IMR-90 (cell line): ENCODE measurements around the gene ATPAF1. TPM values are rescaled to one million over a fixed set of nuclear protein-coding genes. Genes with fewer than 3 reads are reported as not detected.

Experiments
- ATAC-seq: fragments of 200-7000 bp; cut with Tn5 transposase; 2 replicates; pipeline ENCODE4 v1.9.1; 2020; ENCODE audit warnings: low read depth, mild to moderate bottlenecking, moderate library complexity
- BruUV-seq: library from RNA; stranded (reverse); fragments of 400-500 nt; replicated peaks from 2 replicates; lab custom pipeline; 2021; lab: Mats Ljungman, UMichigan
- CTCF ChIA-PET: fragments of 300-600 bp; formaldehyde crosslinking; extraction: SDS; loops from one replicate; lab custom pipeline; 2021; ENCODE audit warnings: antibody characterized with exemption; lab: Yijun Ruan, JAX
- POLR2A ChIA-PET: fragments of 300-600 bp; sonication (Branson Sonifier 250); formaldehyde crosslinking; loops from one replicate; lab custom pipeline; 2022; ENCODE audit warnings: antibody characterized with exemption; ENCODE audit not compliant: unreplicated experiment; lab: Charles Lee
- DNase-seq: peaks from one replicate; pipeline ENCODE4 v3.0.0; 2013
- H2AFZ ChIP-seq: replicated peaks from 2 replicates; pipeline ENCODE3; 2013; ENCODE audit warnings: low read length, mild to moderate bottlenecking; ENCODE audit not compliant: poor library complexity
- H2AK5ac ChIP-seq: 2 replicates; pipeline ENCODE4 v1.6.1; 2013; ENCODE audit warnings: low read depth, low read length, inconsistent platforms
- H2AK9ac ChIP-seq: replicated peaks from 2 replicates; pipeline ENCODE3; 2013; ENCODE audit warnings: mild to moderate bottlenecking, low read depth, low read length, moderate library complexity; ENCODE audit not compliant: poor library complexity
- H2BK120ac ChIP-seq: 2 replicates; pipeline ENCODE4 v1.6.1; 2013; ENCODE audit warnings: low read depth, low read length, inconsistent platforms
- H2BK15ac ChIP-seq: 3 replicates; pipeline ENCODE4 v1.6.1; 2013; ENCODE audit warnings: low read depth, low read length, inconsistent platforms
- H2BK20ac ChIP-seq: 2 replicates; pipeline ENCODE4 v1.6.1; 2013; ENCODE audit warnings: low read depth, mild to moderate bottlenecking, inconsistent platforms, low read length, moderate library complexity
- H2BK5ac ChIP-seq: 2 replicates; pipeline ENCODE4 v1.6.1; 2013; ENCODE audit warnings: mild to moderate bottlenecking, low read depth, low read length, inconsistent platforms; ENCODE audit not compliant: poor library complexity, severe bottlenecking
- H3K14ac ChIP-seq: replicated peaks from 2 replicates; pipeline ENCODE4 v1.6.1; 2013; ENCODE audit warnings: low read depth, low read length, inconsistent platforms
- H3K18ac ChIP-seq: 2 replicates; pipeline ENCODE4 v1.6.1; 2013; ENCODE audit warnings: low read depth, low read length, control low read depth
- H3K23ac ChIP-seq: 2 replicates; pipeline ENCODE4 v1.6.1; 2013; ENCODE audit warnings: low read depth, low read length, inconsistent platforms
- H3K27ac ChIP-seq: 2 replicates; pipeline ENCODE4 v1.5.1; 2013; ENCODE audit warnings: mild to moderate bottlenecking, control low read depth, low read length; ENCODE audit not compliant: insufficient read depth
- H3K27me3 ChIP-seq: 2 replicates; pipeline ENCODE4 v1.6.1; 2013; ENCODE audit warnings: low read length; ENCODE audit not compliant: control insufficient read depth, insufficient read depth
- H3K36me3 ChIP-seq: 2 replicates; pipeline ENCODE4 v1.6.1; 2013; ENCODE audit warnings: low read length, mixed read lengths; ENCODE audit not compliant: control insufficient read depth, insufficient read depth
- H3K4ac ChIP-seq: 2 replicates; pipeline ENCODE4 v1.6.1; 2013; ENCODE audit warnings: low read depth, low read length, inconsistent platforms
- H3K4me1 ChIP-seq: 2 replicates; pipeline ENCODE4 v1.6.1; 2013; ENCODE audit warnings: low read length, mixed read lengths; ENCODE audit not compliant: control insufficient read depth, insufficient read depth
- H3K4me2 ChIP-seq: 2 replicates; pipeline ENCODE4 v1.6.1; 2013; ENCODE audit warnings: low read depth, mild to moderate bottlenecking, control low read depth, low read length, moderate library complexity
- H3K4me3 ChIP-seq: 2 replicates; pipeline ENCODE4 v1.5.1; 2013; ENCODE audit warnings: low read depth, mild to moderate bottlenecking, control low read depth, low read length, moderate library complexity; ENCODE audit not compliant: insufficient read depth
- H3K56ac ChIP-seq: 2 replicates; pipeline ENCODE4 v1.6.1; 2013; ENCODE audit warnings: low read length, inconsistent platforms; ENCODE audit not compliant: insufficient read depth; ENCODE audit errors: extremely low read depth
- H3K79me1 ChIP-seq, 2 experiments: 2 replicates each; pipeline ENCODE4 v1.6.1; 2013; ENCODE audit warnings: low read length in 2 of 2, inconsistent platforms in 1 of 2, low read depth in 1 of 2
- H3K9ac ChIP-seq: 2 replicates; pipeline ENCODE4 v1.6.1; 2013; ENCODE audit warnings: low read depth, low read length, control low read depth
- H3K9me1 ChIP-seq: 2 replicates; pipeline ENCODE4 v1.6.1; 2013; ENCODE audit warnings: low read length, inconsistent platforms; ENCODE audit not compliant: insufficient read depth
- H3K9me3 ChIP-seq: 2 replicates; pipeline ENCODE4 v1.6.1; 2013; ENCODE audit warnings: low read length; ENCODE audit not compliant: control insufficient read depth, insufficient read depth
- H4K20me1 ChIP-seq: 2 replicates; pipeline ENCODE4 v1.6.1; 2013; ENCODE audit warnings: low read length, inconsistent platforms; ENCODE audit not compliant: insufficient read depth
- H4K5ac ChIP-seq: 2 replicates; pipeline ENCODE4 v1.6.1; 2013; ENCODE audit warnings: mild to moderate bottlenecking, low read depth, low read length, control low read depth
- H4K8ac ChIP-seq, 2 experiments: 2 replicates each; pipeline ENCODE4 v1.6.1; 2013; ENCODE audit warnings: low read depth in 2 of 2, low read length in 2 of 2, control low read depth in 1 of 2, inconsistent platforms in 1 of 2
- H4K91ac ChIP-seq: 2 replicates; pipeline ENCODE4 v1.6.1; 2013; ENCODE audit warnings: low read depth, low read length, inconsistent platforms; ENCODE audit not compliant: insufficient read depth
- BHLHE40 ChIP-seq: fragments of 150-350 bp; IDR thresholded peaks from 2 replicates; pipeline ENCODE4 v1.6.1; 2016; ENCODE audit warnings: mild to moderate bottlenecking, low read depth, low read length
- CEBPB ChIP-seq: IDR thresholded peaks from 2 replicates; pipeline ENCODE4 v1.6.1; 2012; ENCODE audit warnings: low read depth, low read length, improper control_type of control experiment
- CHD1 ChIP-seq: IDR thresholded peaks from 2 replicates; pipeline ENCODE4 v1.6.1; 2012; ENCODE audit warnings: low read depth, low read length, improper control_type of control experiment
- ELK1 ChIP-seq: fragments of 150-350 bp; IDR thresholded peaks from 2 replicates; pipeline ENCODE4 v1.6.1; 2016; ENCODE audit warnings: low read depth, mild to moderate bottlenecking, low read length, moderate library complexity, borderline replicate concordance
- FOS ChIP-seq: fragments of 150-350 bp; IDR thresholded peaks from 2 replicates; pipeline ENCODE4 v1.6.1; 2016; ENCODE audit warnings: low read depth, low read length
- MAFK ChIP-seq: IDR thresholded peaks from 2 replicates; pipeline ENCODE4 v1.6.1; 2012; ENCODE audit warnings: low read depth, low read length, improper control_type of control experiment
- MAZ ChIP-seq: IDR thresholded peaks from 2 replicates; pipeline ENCODE4 v1.6.1; 2012; ENCODE audit warnings: low read depth, mild to moderate bottlenecking, low read length, improper control_type of control experiment, moderate library complexity, borderline replicate concordance
- MXI1 ChIP-seq: IDR thresholded peaks from 2 replicates; pipeline ENCODE4 v1.6.1; 2012; ENCODE audit warnings: low read depth, mild to moderate bottlenecking, low read length, moderate library complexity, borderline replicate concordance
- NFE2L2 ChIP-seq: fragments of 150-350 bp; IDR thresholded peaks from 2 replicates; pipeline ENCODE4 v1.6.1; 2016; ENCODE audit warnings: low read depth, mild to moderate bottlenecking, low read length
- POLR2A ChIP-seq: IDR thresholded peaks from 2 replicates; pipeline ENCODE4 v1.6.1; 2012; ENCODE audit warnings: mild to moderate bottlenecking, low read depth, low read length
- RAD21 ChIP-seq: IDR thresholded peaks from 2 replicates; pipeline ENCODE4 v1.6.1; 2012; ENCODE audit warnings: low read length, improper control_type of control experiment
- RCOR1 ChIP-seq: IDR thresholded peaks from 2 replicates; pipeline ENCODE4 v1.6.1; 2012; ENCODE audit warnings: mild to moderate bottlenecking, low read length, improper control_type of control experiment; ENCODE audit not compliant: insufficient replicate concordance
- RFX5 ChIP-seq: IDR thresholded peaks from 2 replicates; pipeline ENCODE4 v1.8.0; 2012; ENCODE audit warnings: low read depth, mild to moderate bottlenecking, low read length, moderate library complexity
- SMC3 ChIP-seq: fragments of 150-350 bp; IDR thresholded peaks from 2 replicates; pipeline ENCODE4 v1.6.1; 2016; ENCODE audit warnings: low read depth, mild to moderate bottlenecking, antibody characterized with exemption, low read length, moderate library complexity
- USF2 ChIP-seq: fragments of 150-350 bp; IDR thresholded peaks from 2 replicates; pipeline ENCODE4 v1.6.1; 2017; ENCODE audit warnings: mild to moderate bottlenecking, antibody characterized with exemption, low read length, low read depth
- WGBS, 2 experiments: methylation state at CpG; one replicate each; pipeline versions ENCODE4 v1.1.5 to v1.1.7; 2013; ENCODE audit warnings: missing lambda C conversion rate in 2 of 2; ENCODE audit not compliant: insufficient read length in 1 of 2; ENCODE audit errors: extremely low coverage in 2 of 2; 5-methylcytosine and 5-hydroxymethylcytosine counted together
- dilution Hi-C: fragments of 300-500 bp; cut with HindIII; formaldehyde crosslinking; loops from one replicate; pipeline ENCODE4 v1.14.3; 2018; ENCODE audit warnings: low sequenced_read_pairs; ENCODE audit not compliant: unreplicated experiment
- in situ Hi-C: fragments of 300-500 bp; cut with MboI; formaldehyde crosslinking; loops from 3 replicates; pipeline ENCODE4 v1.14.3; 2019; ENCODE audit warnings: low sequenced_read_pairs, inconsistent platforms, mixed read lengths
- intact Hi-C: fragments of 100-400 bp; cut with micrococcal nuclease; formaldehyde crosslinking; loops from 2 replicates; pipeline ENCODE4 v1.10.0; 2022
- polyA plus RNA-seq, 3 experiments: library from polyadenylated mRNA; depleted of rRNA; stranded (reverse); fragments of >200 nt; gene quantifications; 2 replicates each; pipeline ENCODE4 v1.2.3, GENCODE V29; 2012; ENCODE audit warnings: low replicate concordance in 1 of 3
- total RNA-seq: library from RNA; depleted of rRNA; stranded (reverse); fragments of >200 nt; gene quantifications from 2 replicates; pipeline ENCODE4 v1.2.3, GENCODE V29; 2012
- TF ChIP-seq, protein P1 (sequence below): conservative IDR thresholded peaks from 2 replicates; pipeline ENCODE4 v1.5.1; 2012; ENCODE audit warnings: mild to moderate bottlenecking, low read depth, low read length, improper control_type of control experiment

The ATPAF1 gene
- total and polyA plus RNA-seq, 2 of the 4 experiments (the other 2 are of a cell fraction): 55.5 to 80.3 TPM

- no peaks in the 10 kb centered on the region for H3K9me1 ChIP-seq
- H2BK5ac ChIP-seq: no peak overlapping the region
- no peak overlapping the region for H2AK5ac ChIP-seq
- TF ChIP-seq CEBPB: no peak
- no peak for TF ChIP-seq BHLHE40
- no peak for TF ChIP-seq ELK1
- no peak for TF ChIP-seq USF2
- no peak for TF ChIP-seq FOS
- TF ChIP-seq MAFK: no peak
- TF ChIP-seq NFE2L2: no peak
- TF ChIP-seq RAD21: no peak
- TF ChIP-seq RFX5: no peak
- TF ChIP-seq CHD1: no peak
- TF ChIP-seq, protein P1, sequence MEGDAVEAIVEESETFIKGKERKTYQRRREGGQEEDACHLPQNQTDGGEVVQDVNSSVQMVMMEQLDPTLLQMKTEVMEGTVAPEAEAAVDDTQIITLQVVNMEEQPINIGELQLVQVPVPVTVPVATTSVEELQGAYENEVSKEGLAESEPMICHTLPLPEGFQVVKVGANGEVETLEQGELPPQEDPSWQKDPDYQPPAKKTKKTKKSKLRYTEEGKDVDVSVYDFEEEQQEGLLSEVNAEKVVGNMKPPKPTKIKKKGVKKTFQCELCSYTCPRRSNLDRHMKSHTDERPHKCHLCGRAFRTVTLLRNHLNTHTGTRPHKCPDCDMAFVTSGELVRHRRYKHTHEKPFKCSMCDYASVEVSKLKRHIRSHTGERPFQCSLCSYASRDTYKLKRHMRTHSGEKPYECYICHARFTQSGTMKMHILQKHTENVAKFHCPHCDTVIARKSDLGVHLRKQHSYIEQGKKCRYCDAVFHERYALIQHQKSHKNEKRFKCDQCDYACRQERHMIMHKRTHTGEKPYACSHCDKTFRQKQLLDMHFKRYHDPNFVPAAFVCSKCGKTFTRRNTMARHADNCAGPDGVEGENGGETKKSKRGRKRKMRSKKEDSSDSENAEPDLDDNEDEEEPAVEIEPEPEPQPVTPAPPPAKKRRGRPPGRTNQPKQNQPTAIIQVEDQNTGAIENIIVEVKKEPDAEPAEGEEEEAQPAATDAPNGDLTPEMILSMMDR: no peak
- no peak for TF ChIP-seq SMC3
- no peak for TF ChIP-seq MAZ
- TF ChIP-seq MXI1: no peak
- no peak for TF ChIP-seq POLR2A
- no peak for TF ChIP-seq RCOR1
- no peak overlapping the region for H3K27ac ChIP-seq
- H3K18ac ChIP-seq: no peak overlapping the region
- H4K5ac ChIP-seq: no peak overlapping the region
- H2BK20ac ChIP-seq: no peak overlapping the region
- H3K56ac ChIP-seq: no peak overlapping the region
- H3K4me3 ChIP-seq: no peak overlapping the region
- H4K8ac ChIP-seq: no peak overlapping the region
- H2BK120ac ChIP-seq: no peak overlapping the region
- no peak overlapping the region for H3K9ac ChIP-seq
- no peak overlapping the region for H3K4ac ChIP-seq
- POLR2A ChIA-PET: no interaction called here
- no peak overlapping the region for H3K4me2 ChIP-seq
- no CpG with 5 or more reads among the region's 6 CpGs for WGBS, 2 experiments
- intact Hi-C loops: no loop called here
- no TSS peak for BruUV-seq
- H3K23ac ChIP-seq: no peak overlapping the region
- CTCF ChIA-PET: no interaction called here
- no peak overlapping the region for H4K91ac ChIP-seq
- no peak overlapping the region for H2AK9ac ChIP-seq
- in situ Hi-C loops: no loop called here
- no peaks in the 10 kb centered on the region for H3K4me1 ChIP-seq
- no peaks in the 10 kb centered on the region for H4K20me1 ChIP-seq
- H3K9me3 ChIP-seq: no peaks in the 10 kb centered on the region
- H3K14ac ChIP-seq: no peak overlapping the region
- ATAC-seq (no peak), DNase-seq (no peak)
- H3K27me3 ChIP-seq: no peaks in the 10 kb centered on the region
- H3K79me1 ChIP-seq: no peaks in the 10 kb centered on the region; a peak in 1 of 4 replicates
- no peak overlapping the region for H2AFZ ChIP-seq
- H2BK15ac ChIP-seq: no peak overlapping the region
- H3K36me3 ChIP-seq: peaks cover 40% of the 10 kb centered on the region
- dilution Hi-C loops: no loop called here
Observed at GRCh38 chr1:46679789-46680573, 11.8 kb upstream of the ATPAF1 start.
